Endothelial cell (in vitro differentiated cells): ENCODE data around the gene KIF13A. TPM values are rescaled to one million over a fixed set of nuclear protein-coding genes. Genes with fewer than 3 reads are reported as not detected.
A peak's percentile ranks its signal among the peaks of the same experiment; 100 is the strongest.

Experiments
- DNase-seq: peaks from one replicate; pipeline ENCODE4 v3.0.0; 2021; ENCODE audit warnings: low spot score
- H3K27ac Mint-ChIP-seq: one replicate; pipeline ENCODE4 v1.8.0; 2021; ENCODE audit warnings: mixed read lengths, inconsistent platforms; ENCODE audit not compliant: unreplicated experiment
- H3K27me3 Mint-ChIP-seq: one replicate; pipeline ENCODE4 v1.8.0; 2021; ENCODE audit warnings: mild to moderate bottlenecking, moderate library complexity, mixed read lengths, inconsistent platforms; ENCODE audit not compliant: unreplicated experiment
- H3K36me3 Mint-ChIP-seq: one replicate; pipeline ENCODE4 v1.8.0; 2021; ENCODE audit warnings: mild to moderate bottlenecking, low read depth, mixed read lengths, inconsistent platforms; ENCODE audit not compliant: unreplicated experiment
- H3K4me1 Mint-ChIP-seq: one replicate; pipeline ENCODE4 v1.8.0; 2021; ENCODE audit warnings: mild to moderate bottlenecking, mixed read lengths, inconsistent platforms; ENCODE audit not compliant: unreplicated experiment
- H3K4me3 Mint-ChIP-seq: one replicate; pipeline ENCODE4 v1.8.0; 2021; ENCODE audit warnings: mild to moderate bottlenecking, mixed read lengths, inconsistent platforms; ENCODE audit not compliant: unreplicated experiment
- H3K9me3 Mint-ChIP-seq: one replicate; pipeline ENCODE4 v1.8.0; 2021; ENCODE audit warnings: mixed read lengths, inconsistent platforms; ENCODE audit not compliant: unreplicated experiment
- CTCF ChIP-seq: fragments of 200-600 bp; sonication (generic); IDR thresholded peaks from one replicate; pipeline ENCODE4 v1.5.0; 2021; ENCODE audit warnings: antibody characterized with exemption; ENCODE audit not compliant: unreplicated experiment
- total RNA-seq: library from RNA; stranded (reverse); fragmentation: NEBNext Ultra II Directional; extraction: Animal tissue kit (Norgen Biotek cat#: 25700); gene quantifications from one replicate; pipeline ENCODE4 v1.2.1, GENCODE V29; 2021; ENCODE audit not compliant: unreplicated experiment

The KIF13A gene
- total RNA-seq, 1 donor from 2014 or later = 139 TPM

DNA sequence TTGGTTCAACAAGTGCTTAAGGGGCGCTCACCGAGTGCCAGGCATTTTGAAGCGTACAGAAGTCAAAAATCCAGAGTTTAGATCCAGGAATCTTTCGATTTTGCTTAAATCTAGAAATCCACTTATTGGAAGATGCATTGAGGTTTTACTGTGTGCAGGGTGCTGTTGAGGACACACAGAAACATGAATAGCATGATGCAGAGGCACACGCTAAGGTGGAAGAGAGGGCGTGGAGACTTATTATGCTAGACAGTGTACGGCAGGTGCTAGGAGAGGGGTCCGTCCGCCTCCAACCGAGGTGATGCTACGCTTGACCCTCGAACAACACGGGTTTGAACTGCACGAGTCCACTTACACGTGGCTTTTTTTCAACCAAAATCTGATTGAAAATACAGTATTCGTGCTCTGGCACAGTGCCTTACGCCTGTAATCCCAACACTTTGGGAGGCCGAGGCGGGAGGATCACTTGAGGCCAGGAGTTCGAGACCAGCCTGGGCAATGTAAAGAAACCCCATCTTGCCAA, 1.0 kb upstream of the KIF13A start:
- H3K9me3 Mint-ChIP-seq = no peaks in the 10 kb centered on the region
- H3K36me3 Mint-ChIP-seq = peaks cover 30% of the 10 kb centered on the region
- peak overlapping the region; percentile 94 for H3K27ac Mint-ChIP-seq
- peak overlapping the region; percentile 99 for H3K4me3 Mint-ChIP-seq
- no peak for TF ChIP-seq CTCF
- H3K4me1 Mint-ChIP-seq = peaks cover 42% of the 10 kb centered on the region
- peaks cover 17% of the 10 kb centered on the region for H3K27me3 Mint-ChIP-seq
- DNase-seq = no peak

GRCh38 chr6:17987697-17988421, 424 bp upstream of the KIF13A start:
- peak overlapping the region; percentile 94 for H3K27ac Mint-ChIP-seq
- DNase-seq = peak; percentile 74
- peaks cover 42% of the 10 kb centered on the region for H3K4me1 Mint-ChIP-seq
- TF ChIP-seq CTCF = no peak
- peak overlapping the region; percentile 99 for H3K4me3 Mint-ChIP-seq
- no peaks in the 10 kb centered on the region for H3K9me3 Mint-ChIP-seq
- peaks cover 17% of the 10 kb centered on the region for H3K27me3 Mint-ChIP-seq
- H3K36me3 Mint-ChIP-seq = peaks cover 30% of the 10 kb centered on the region

GRCh38 chr6:17986656-17987446, 584 bp downstream of the KIF13A start:
- H3K27me3 Mint-ChIP-seq = peaks cover 17% of the 10 kb centered on the region
- H3K4me1 Mint-ChIP-seq = peaks cover 42% of the 10 kb centered on the region
- peak overlapping the region; percentile 57 for H3K27ac Mint-ChIP-seq
- DNase-seq = peak; percentile 42
- peaks cover 30% of the 10 kb centered on the region for H3K36me3 Mint-ChIP-seq
- H3K9me3 Mint-ChIP-seq = no peaks in the 10 kb centered on the region
- TF ChIP-seq CTCF = no peak
- H3K4me3 Mint-ChIP-seq = peak overlapping the region; percentile 98

DNA sequence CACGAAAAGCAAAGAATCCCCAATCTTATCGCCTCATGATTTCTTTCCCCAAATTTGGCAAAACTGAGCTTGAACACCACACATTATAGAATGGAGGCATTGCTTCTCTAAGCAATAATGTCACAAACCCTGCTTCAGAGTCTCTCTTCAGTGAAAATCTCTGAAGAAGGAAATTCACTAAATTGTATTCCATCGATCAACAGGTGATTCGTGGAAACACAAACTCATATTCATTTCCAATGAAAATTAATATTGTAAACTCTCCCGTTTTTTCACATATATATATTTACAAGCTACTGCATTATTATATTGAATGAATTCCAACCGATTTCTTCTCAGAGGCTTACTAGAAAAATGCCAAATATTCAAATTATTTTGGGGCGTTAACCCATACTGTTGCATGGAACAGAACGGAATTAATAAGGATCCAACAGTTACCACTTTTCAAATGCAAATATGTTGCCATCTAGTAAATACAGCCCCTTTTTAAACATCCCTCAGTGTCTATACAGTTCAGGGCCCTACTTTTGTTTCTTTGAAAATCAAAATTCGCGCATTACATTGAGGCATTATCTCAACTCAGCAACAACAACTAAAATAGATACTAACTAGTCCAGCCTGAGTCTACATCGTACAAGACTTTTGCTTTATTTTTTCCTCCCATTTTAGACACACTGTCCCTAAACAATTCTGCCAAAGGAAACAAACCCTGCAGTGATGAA, 1.3 kb downstream of the KIF13A start:
- Mint-ChIP-seq H3K4me1 (peaks cover 40% of the 10 kb centered on the region), H3K36me3 (peaks cover 30% of the 10 kb centered on the region), H3K27me3 (peaks cover 17% of the 10 kb centered on the region), H3K27ac (peak overlapping the region; percentile 57), H3K4me3 (peak overlapping the region; percentile 98), H3K9me3 (no peaks in the 10 kb centered on the region)
- DNase-seq = no peak
- TF ChIP-seq CTCF = no peak
